Esophagus (tissue), 2 donors: ENCODE measurements around the gene OR10H5. TPM values are rescaled to one million over a fixed set of nuclear protein-coding genes. Genes with fewer than 3 reads are reported as not detected.
"Not testable (repeated sequence)": the region's sequence is repeated elsewhere in the genome, so short reads cannot be mapped to it uniquely, and the experiment has no call there.

Source experiments
- H3K27ac ChIP-seq, 2 donors: one replicate each; pipeline ENCODE4 v1.5.1; 2013; ENCODE audit warnings: low read depth in 2 of 2, mild to moderate bottlenecking in 2 of 2, inconsistent platforms in 1 of 2, low read length in 1 of 2, moderate library complexity in 1 of 2
- H3K27me3 ChIP-seq, 2 donors: one replicate each; pipeline ENCODE4 v1.6.1; 2013; ENCODE audit warnings: low read length in 2 of 2, control low read depth in 1 of 2, mild to moderate bottlenecking in 1 of 2; ENCODE audit not compliant: insufficient read depth in 2 of 2, control insufficient read depth in 1 of 2
- H3K36me3 ChIP-seq, 2 donors: one replicate each; pipeline ENCODE4 v1.6.1; 2013; ENCODE audit warnings: low read length in 1 of 2; ENCODE audit not compliant: control insufficient read depth in 2 of 2, insufficient read depth in 2 of 2
- H3K4me1 ChIP-seq, 2 donors: one replicate each; pipeline ENCODE4 v1.6.1; 2013; ENCODE audit warnings: low read length in 1 of 2; ENCODE audit not compliant: control insufficient read depth in 2 of 2, insufficient read depth in 2 of 2
- H3K4me3 ChIP-seq, 2 donors: one replicate each; pipeline ENCODE4 v1.5.1; 2013; ENCODE audit warnings: low read length in 2 of 2, mild to moderate bottlenecking in 2 of 2, low read depth in 1 of 2, moderate library complexity in 1 of 2
- H3K9me3 ChIP-seq, 2 donors: one replicate each; pipeline ENCODE4 v1.6.1; 2013; ENCODE audit warnings: mild to moderate bottlenecking in 2 of 2, low read depth in 1 of 2, low read length in 1 of 2, moderate library complexity in 1 of 2; ENCODE audit not compliant: control insufficient read depth in 2 of 2, insufficient read depth in 1 of 2
- WGBS, 2 donors: extraction: QIAGEN DNeasy Blood & Tissue Kit; methylation state at CpG; one replicate each; pipeline ENCODE4 v1.1.7; 2013; 5-methylcytosine and 5-hydroxymethylcytosine counted together
- polyA plus RNA-seq, 2 donors: library from polyadenylated mRNA; stranded (reverse); fragments of 200-250 nt; gene quantifications; one replicate each; pipeline ENCODE4 v1.2.3, GENCODE V29; 2013
- donor health status: healthy with polysubstance abuse.
- donor health status: Bipolar disorder and iron deficiency.

OR10H5 gene
- polyA plus RNA-seq, 2 donors = not detected

DNA sequence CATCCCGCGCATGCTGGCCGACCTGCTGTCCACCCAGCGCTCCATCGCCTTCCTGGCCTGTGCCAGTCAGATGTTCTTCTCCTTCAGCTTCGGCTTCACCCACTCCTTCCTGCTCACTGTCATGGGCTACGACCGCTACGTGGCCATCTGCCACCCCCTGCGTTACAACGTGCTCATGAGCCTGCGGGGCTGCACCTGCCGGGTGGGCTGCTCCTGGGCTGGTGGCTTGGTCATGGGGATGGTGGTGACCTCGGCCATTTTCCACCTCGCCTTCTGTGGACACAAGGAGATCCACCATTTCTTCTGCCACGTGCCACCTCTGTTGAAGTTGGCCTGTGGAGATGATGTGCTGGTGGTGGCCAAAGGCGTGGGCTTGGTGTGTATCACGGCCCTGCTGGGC is 6.8 kb downstream of the OR10H5 start:
- 94% methylated on average over 18 of the region's 18 CpGs for WGBS, 2 donors
- H3K36me3 ChIP-seq, H3K4me3 ChIP-seq, H3K9me3 ChIP-seq, H3K27ac ChIP-seq, H3K4me1 ChIP-seq, H3K27me3 ChIP-seq: not testable (repeated sequence)

DNA sequence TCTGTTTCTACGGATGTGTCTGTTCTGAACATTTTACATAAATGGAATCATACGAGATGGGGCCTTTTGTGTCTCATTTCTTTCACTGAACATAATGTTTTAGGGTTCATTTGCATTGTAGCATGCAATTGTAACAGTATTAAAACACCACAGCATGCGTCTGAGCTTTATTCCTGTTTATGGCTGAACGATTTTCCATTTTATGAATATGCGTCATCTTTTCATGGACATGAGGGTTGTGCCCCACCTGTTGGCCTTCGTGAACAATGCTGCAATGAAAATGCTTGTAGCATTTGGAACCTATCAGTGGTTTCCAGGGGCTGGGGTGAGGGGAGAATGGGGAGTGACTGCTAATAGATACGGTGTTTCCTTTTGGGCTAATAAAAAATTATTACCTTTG is 22.9 kb downstream of the OR10H5 start:
- no peaks in the 10 kb centered on the region for H3K36me3 ChIP-seq
- no peak overlapping the region for H3K27ac ChIP-seq
- H3K27me3 ChIP-seq = no peaks in the 10 kb centered on the region
- no peak overlapping the region for H3K4me3 ChIP-seq
- no peaks in the 10 kb centered on the region for H3K9me3 ChIP-seq
- WGBS, 2 donors = 26 to 33% methylated on average over 7 of the region's 7 CpGs
- no peaks in the 10 kb centered on the region for H3K4me1 ChIP-seq

DNA sequence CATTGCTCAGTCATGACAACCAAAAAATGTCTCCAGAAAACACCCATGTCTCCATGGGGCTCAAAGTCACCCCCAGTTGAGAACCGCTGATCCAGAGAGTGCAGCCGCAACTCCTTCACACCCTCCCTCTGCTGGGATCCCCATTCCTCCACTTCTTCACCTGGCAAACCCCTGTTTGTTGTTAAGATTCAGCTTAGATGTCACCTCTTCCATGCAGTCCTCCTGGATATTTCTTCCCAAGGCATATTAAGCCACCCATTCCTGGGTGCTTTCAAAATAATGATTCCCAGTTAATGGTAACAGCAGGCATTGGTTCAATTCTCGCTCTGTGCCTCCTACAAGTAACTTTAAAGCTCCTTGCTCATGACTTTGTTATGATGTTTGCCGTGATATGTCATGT is 24.0 kb downstream of the OR10H5 start:
- no peaks in the 10 kb centered on the region for H3K36me3 ChIP-seq
- no peaks in the 10 kb centered on the region for H3K9me3 ChIP-seq
- no peaks in the 10 kb centered on the region for H3K4me1 ChIP-seq
- 82 to 83% methylated on average over 4 of the region's 4 CpGs for whole genome bisulfite sequencing, 2 donors
- no peak overlapping the region for H3K27ac ChIP-seq
- H3K4me3 ChIP-seq = no peak overlapping the region
- no peaks in the 10 kb centered on the region for H3K27me3 ChIP-seq

DNA sequence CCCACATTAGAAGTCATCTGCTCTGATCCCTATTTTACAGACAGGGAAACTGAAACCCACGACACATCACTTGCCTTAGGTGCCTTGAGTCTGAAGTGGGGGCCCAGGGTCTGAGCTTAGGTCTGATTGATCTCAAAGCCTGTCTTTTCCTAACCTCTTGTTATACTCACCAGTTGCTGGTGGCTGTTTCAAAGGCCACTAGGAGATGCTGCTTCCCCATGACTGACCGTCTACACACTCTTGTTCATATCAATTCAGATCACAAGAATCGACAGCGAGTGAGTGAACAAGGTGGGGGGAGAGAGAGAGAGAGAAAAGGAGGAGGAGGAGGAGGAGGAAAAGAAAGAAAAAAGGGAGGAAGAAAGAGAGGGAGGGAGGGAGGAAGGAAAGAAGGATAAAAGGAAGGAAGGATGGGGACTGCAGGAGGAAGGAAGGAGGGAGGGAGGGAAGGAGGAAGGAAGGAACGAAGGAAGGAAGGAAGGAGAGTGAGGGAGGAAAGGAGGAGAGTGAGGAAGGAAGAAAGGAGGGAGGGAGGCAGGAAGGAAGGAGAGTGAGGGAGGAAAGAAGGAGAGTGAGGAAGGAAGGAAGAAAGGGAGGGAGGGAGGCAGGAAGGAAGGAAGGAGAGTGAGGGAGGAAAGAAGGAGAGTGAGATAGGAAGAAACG is 24.7 kb downstream of the OR10H5 start:
- no peak overlapping the region for H3K27ac ChIP-seq
- WGBS, 2 donors = 15 to 50% methylated on average over 6 of the region's 6 CpGs
- H3K36me3 ChIP-seq = no peaks in the 10 kb centered on the region
- H3K4me1 ChIP-seq = no peaks in the 10 kb centered on the region
- no peaks in the 10 kb centered on the region for H3K27me3 ChIP-seq
- H3K4me3 ChIP-seq = no peak overlapping the region
- H3K9me3 ChIP-seq = no peaks in the 10 kb centered on the region

DNA sequence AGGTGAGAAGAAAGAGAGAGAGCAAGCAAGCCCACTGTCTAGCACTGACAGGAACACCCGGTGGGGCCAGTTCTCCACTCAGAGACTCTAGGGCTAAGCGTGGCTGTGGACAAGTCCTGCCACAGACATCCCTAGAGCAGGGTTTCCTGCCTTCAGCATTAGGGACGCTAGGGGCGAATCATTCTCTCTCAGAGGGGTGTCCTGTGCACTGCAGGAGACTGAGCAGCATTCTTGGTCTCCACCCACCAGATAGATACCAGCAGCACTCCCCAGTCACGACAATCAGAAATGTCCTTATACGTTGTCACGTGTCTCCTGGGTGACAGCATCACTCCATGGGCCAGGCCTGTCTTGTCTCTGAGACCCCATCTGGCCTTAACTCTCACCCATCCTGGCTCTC is 26.5 kb downstream of the OR10H5 start:
- Histone ChIP-seq H3K27me3 (no peaks in the 10 kb centered on the region), H3K27ac (no peak overlapping the region), H3K4me1 (no peaks in the 10 kb centered on the region), H3K4me3 (no peak overlapping the region), H3K36me3 (no peaks in the 10 kb centered on the region), H3K9me3 (no peaks in the 10 kb centered on the region)
- 44 to 60% methylated on average over 7 of the region's 7 CpGs for WGBS, 2 donors

DNA sequence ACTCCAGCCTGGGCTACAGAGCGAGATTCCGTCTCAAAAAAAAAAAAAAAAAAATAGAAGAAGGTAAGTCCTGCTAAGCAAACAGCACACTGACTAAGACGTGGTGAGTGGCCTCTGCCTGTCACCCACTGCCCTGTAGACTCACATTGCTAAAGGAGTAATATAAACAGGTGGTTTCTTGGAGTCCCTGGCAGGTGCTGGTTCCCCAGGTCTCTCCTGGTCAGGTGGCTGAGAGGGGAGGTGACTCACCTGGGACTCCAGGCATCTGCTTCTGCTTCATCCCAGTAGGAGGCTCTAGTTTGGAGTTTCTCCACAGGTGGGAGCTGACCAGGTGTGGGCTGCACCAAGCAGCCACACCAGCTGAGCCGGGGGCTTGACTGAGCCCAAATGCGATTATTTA is 27.8 kb downstream of the OR10H5 start, which contains the start of gene OR10H1:
OR10H1 (minus strand) TSS at position 359 of the 400 bp plus-strand sequence. CDS start 7,627 bp downstream, outside the sequence.
- no peak within 1 kb of the TSS for H3K27ac ChIP-seq
- H3K36me3 ChIP-seq = no peaks in the 10 kb centered on the region
- 64 to 67% methylated on average over 5 of the region's 5 CpGs for whole genome bisulfite sequencing, 2 donors
- H3K4me3 ChIP-seq = no peak within 1 kb of the TSS
- H3K4me1 ChIP-seq = no peaks in the 10 kb centered on the region
- H3K27me3 ChIP-seq = no peaks in the 10 kb centered on the region
- no peaks in the 10 kb centered on the region for H3K9me3 ChIP-seq

DNA sequence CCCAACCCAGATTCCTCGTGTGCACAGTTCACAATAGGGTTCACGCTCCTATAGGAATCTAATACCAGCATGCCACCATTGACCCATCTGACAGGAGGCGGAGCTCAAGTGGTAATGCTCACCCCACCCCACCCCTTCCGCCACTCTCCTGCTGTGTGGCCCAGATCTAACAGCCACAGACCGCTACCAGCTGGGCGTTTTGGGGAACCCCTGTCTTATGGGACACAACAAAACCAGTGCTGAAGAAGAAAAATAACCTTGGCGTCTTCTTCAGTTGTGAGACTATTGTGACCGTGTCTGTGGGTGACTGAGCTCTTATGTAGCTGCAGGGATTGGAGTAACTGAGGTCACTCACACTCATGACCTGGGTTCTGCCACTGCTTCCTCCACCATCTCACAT is 33.2 kb downstream of the OR10H5 start:
- H3K9me3 ChIP-seq = no peaks in the 10 kb centered on the region
- H3K4me3 ChIP-seq = no peak overlapping the region
- no peaks in the 10 kb centered on the region for H3K27me3 ChIP-seq
- no peaks in the 10 kb centered on the region for H3K36me3 ChIP-seq
- no peaks in the 10 kb centered on the region for H3K4me1 ChIP-seq
- no peak overlapping the region for H3K27ac ChIP-seq
- WGBS, 2 donors = 88 to 95% methylated on average over 8 of the region's 8 CpGs

DNA sequence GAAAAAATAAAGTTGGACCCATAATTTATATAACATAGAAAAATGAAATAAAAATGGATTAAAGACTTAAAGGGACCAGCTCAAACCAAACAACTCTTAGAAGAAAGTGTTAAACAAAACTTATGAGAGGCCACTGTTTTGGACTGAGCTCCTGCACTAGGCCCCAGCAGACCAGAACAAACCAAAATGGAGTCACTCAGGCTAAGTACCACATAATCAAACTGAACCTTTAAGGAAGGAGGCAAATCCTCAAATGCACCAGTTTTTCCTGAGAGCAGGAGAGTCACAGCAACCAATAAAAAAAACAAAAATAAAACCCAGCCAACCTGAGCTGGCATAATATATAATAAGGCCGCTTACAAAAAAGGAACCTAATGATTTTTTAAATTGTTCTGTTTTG is 38.3 kb downstream of the OR10H5 start:
- Histone ChIP-seq H3K4me1 (peaks cover 0 to 2% of the 10 kb centered on the region in 2 donors), H3K27me3 (no peaks in the 10 kb centered on the region), H3K9me3 (no peaks in the 10 kb centered on the region), H3K27ac (no peak overlapping the region), H3K4me3 (no peak overlapping the region), H3K36me3 (no peaks in the 10 kb centered on the region)
- WGBS, 2 donors = 46 to 94% methylated on average over 1 of the region's 1 CpG

DNA sequence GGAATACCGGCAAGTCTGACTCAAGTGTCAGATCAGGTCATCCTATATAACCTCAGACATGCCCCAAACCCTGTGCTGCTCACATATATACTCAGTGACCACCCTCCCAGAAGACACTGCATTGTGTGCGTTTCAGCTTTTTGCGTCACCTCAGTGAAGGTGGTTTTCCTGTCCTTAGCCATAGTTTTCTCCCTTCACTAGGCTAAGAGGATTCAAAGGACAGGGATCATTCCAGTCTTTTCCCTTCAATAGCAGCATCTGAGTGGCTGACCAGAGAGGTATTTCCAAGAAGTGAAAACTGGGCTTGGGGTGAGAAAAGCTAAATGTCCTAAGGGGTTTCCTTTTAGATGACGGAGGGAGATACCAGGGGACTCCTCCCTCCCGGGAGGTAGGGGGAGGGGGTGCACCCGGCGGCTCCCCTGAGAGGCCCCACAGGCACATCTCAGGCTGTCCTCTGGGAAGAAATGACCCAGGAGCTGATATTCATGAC is 40.7 kb downstream of the OR10H5 start:
- Histone ChIP-seq H3K4me3 (no peak overlapping the region), H3K36me3 (no peaks in the 10 kb centered on the region), H3K27ac (peak overlapping the region; percentile 34 to 60), H3K9me3 (no peaks in the 10 kb centered on the region), H3K4me1 (peaks cover 0 to 2% of the 10 kb centered on the region in 2 donors), H3K27me3 (no peaks in the 10 kb centered on the region)
- 51 to 60% methylated on average over 7 of the region's 7 CpGs for WGBS, 2 donors

DNA sequence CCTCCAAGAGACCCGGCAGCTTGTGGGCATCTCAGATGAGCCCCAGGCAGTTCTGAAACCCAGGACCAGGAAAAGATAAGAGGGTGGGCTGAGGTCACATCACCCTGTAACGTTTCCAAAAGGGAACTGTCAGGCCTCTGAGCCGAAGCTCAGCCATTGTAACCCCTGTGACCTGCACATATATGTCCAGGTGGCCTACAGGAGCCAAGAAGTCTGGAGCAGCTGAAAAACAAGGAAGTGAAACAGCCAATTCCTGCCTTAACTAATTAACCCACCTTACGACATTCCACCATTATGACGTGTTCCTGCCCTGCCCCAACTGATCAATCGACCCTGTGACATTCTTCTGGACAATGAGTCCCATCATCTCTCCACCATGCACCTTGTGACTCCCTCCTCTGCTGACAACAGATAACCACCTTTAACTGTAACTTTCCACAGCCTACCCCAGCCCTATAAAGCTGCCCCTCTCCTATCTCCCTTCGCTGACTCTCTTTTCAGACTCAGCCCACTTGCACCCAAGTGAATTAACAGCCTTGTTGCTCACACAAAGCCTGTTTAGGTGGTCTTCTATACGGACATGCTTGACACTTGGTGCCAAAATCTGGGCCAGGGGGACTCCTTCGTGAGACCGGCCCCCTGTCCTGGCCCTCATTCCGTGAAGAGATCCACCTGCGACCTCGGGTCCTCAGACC is 41.3 kb downstream of the OR10H5 start:
- H3K27me3 ChIP-seq, H3K4me1 ChIP-seq, H3K9me3 ChIP-seq, H3K4me3 ChIP-seq, H3K36me3 ChIP-seq: not testable (repeated sequence)
- peak overlapping the region; percentile 34 to 60 for H3K27ac ChIP-seq
- WGBS, 2 donors = 53 to 58% methylated on average over 13 of the region's 13 CpGs
